Fibroblast of gingiva (primary cell): ENCODE results near the gene SEMA7A.

Experiments
- DNase-seq: peaks from one replicate; pipeline ENCODE4 v3.0.0-alpha.2; 2011; ENCODE audit warnings: low read depth

The SEMA7A gene

DNA sequence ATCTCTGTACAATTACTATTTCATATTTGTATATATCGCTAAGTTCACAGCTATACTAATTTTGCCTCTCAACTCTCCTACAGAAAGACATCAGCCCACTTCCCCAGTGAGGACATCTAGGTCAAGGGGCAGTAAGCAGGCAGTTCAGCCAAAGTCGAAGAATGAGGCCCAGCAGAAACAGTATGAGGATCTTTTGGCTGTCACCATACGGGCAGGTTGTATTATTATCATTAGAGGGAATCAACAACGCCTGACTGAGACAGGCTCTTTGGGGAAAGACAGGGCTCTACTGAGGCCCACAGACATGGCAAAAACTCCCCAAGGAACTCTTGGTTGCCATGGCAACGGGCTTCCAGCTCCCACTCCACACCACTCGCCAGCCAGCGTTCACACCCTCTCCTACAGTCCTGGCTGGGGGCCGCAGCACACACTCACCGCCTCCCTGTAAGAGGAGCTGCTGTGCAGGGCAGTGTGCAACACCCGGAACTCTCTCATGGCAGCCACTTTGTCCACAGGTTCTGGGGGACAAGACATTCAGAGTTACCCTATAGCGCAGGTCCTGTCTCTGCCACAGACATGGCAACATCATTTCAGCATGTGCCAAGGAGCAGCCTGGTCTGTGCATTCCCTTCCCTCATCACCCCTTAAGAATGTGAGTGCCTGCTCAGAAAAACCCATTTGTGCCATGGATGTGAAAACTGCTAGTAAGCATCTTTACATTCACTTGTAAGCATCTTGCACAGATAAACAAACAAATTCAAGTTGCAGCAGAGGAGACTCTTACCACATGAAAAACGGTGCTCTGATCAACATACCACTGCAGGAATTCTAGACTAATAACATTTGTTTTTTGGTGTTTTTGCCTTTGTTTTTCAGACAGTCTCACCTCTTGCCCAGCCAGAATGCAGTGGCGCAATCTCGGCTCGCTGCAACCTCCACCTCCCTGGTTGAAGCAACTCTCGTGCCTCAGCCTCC, 18.4 kb upstream of the SEMA7A start:
- no peak for DNase-seq

DNA sequence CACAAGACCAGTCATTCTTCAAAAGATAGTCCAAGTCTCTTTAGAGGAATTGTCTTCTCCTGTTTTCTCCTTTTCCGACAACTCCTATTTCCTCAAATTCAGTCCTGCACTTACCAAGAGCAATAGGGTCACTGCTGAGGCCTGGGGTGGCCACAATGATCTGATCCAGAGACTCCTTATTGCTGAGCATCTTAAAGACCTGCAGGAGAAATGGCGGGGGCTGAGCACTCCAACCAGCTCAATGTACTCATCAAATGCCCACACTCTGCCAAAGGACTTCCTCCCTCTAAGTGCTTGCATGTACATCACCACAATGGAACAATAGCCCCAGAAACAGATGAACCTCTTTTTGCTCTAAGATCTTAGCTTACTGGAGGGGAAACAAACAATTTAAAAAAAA, 17.6 kb upstream of the SEMA7A start:
- no peak for DNase-seq

DNA sequence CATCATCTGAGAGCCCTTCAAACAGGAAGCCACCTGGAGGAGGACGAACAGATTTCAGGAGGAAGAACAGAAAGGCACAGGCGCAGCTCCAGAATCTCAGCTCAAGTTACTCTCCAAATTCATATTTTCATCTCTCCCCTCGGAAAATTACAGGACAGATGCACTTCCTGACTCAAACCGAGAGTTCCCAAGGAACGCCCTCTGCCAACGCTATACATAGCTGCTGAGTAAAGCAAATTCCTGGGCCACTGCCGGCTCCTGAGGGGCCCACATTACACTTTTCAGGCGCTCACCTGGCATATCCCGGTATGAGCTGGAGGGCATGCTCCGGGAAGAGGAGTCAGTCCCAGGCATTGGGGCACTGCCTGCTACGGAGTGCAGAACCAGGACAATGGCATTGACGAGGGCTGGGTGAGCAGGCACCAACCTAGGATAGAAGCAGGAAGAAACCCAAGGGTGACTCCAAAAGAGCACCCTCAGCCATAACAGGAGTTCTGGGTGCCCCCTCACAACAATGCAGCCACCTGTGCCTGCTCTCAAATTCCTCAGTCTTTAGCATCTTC, 16.0 kb upstream of the SEMA7A start:
- DNase-seq, result no peak

DNA sequence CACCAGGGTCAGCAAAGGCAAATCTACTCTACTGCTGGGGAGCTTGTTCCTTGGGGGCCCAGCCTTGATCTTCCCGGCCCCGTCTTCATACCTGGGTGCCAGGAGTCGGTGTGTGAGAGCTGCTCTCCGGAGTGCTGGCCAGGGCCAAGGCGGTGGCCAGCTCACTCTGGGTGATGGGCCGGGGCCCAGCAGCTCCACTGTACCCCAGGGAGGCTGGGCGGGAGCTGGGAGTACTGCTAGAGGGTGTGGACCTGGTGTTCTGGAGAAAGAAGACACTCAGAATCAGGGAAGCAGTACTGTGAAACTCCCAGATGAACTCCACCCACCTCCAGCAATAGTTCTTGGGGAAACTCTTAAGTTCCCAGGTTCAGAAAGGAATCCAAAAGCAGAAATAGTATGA, 15.3 kb upstream of the SEMA7A start:
- DNase-seq, result no peak

DNA sequence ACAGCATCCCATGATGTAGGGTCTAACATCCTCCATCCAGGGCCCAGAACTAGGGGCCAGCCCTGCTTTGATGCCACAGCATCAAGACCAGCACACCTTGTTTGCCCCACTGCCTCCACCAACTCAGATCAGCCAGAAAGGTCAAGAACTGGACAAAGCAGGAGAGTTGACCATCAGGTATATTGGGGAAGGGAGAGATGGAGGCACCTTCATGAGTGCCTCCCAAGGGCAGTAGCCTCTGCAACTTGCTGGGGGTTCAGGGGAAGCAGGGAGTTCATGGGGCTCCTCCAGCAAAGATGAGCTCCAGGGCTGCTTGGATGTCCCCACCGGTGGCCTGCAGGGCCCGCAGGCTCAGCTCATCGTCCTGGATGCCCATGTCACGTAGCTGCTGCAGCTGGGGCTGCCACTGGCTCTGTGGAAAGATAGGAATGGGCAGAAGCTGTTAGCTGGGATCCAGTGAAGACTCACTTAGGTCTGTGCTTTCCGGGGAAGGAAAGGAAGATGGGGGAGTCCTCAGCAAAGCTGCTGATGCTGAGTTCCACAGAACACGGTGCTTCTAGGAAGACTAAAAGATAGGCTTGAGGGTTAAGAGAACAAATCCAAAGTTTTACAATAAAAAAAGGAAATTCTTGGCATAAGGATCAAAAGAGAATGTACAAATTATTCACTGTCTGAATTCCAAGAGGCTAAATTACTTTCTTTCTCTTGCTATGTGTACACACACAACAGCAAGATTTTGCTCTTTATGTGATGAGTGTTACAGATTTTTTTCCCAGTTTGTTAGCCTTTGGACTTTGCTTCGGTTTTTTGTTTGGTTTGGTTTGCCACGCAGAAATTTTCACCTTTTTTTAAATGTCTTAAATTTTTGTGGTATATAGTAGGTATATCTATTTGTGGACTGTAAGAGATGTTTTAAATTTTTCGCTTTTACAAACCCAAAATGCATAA, 12.3 kb upstream of the SEMA7A start:
- DNase-seq, result no peak

DNA sequence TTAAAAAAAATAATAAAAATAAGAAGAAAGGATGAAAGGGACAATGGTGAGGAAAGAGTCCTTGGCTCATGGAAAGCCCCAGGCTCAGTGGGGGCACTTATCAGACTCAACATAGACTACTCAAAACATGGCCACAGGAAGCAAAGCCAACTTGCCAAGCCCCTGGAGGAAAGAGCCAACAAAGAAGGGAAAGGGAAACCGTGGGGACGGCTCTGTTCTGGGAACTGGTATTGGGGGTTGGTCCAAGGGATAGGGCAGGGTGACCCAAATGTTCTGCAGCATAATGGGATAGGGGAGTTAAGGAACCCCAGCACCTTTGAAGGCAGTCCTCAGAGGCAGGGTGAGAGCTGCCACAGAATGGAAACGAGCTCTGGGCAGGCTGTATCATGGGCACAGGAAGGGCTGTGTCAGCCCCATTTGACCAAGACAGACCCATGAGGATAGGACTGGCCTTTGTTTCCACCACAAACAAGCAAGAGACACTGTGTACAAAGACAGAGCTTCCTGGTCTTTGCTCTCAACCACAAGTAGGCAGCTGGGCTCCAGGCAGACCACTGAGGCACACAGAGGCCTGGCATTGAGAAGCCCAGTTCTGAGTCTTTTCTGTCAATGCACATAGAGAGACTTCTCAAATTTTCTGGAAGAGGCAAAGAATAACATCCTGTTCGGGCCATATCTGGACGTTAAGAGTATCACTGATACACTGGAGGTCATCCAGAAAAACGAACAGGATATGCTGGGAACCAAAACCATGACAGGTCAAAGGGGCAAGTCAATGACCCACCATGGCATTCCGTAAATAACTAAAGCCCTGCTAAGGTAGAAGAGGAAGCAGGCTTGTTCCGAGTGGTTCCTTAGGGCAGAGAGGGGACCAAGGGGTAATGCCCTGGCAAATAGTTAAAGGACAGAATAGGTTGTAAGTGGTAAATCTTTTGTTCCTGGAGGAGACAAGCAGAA, 10.6 kb upstream of the SEMA7A start:
- no peak for DNase-seq

DNA sequence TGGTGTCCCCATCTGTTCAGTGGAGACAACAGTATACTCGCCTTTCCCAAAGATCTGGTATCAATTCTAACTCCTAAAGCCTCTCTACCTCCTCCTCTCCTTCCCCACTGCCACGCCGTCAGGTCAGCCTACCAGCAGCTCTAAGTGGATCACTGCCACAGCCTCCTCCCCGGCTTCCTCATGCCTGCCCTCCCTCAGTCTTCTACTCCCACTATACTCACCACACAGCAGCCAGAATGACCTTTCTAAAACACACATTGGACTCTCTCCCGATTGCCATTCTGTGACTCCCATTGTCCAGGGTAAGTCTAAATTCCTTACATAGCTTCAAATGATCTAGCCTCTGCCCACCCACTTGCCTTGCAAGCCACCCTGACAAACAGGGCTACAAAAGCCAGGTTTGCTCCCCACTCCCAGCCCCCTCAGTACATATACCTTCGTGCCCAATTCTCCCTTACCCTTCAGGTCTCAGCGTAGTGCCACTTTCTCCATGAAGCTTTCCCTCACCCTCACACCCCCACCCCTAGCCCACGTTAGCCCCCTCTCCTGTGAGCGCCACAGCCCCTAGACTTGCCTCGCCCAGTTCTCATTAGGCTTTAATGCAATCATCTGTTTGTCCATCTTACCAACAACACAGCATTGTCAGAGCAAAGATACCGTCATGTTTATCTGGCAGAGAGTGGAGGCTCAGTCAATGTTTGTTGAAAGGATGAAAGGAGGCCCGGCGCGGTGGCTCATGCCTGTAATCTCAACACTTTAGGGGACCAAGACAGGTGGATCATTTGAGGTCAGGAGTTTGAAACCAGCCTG, 9.5 kb upstream of the SEMA7A start:
- no peak for DNase-seq

DNA sequence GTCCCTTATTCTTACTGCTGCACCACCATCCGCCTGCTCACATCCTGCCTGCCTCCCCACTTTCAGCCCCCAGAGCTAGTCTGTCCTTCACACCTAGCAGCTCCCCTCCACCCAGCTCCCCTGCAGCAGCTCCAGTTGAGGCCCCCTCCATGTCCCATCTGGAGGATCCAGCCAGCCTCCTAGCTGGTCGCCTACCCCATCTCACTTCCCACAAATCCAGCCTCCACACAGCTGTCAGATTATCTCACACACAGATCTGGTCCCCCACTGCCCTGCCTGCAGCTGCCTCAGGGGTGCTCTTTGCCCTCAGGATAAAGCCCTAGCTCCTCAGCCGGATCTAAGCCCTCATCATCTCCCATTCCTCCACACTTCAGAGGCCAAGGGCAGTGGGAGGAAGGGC, 8.8 kb upstream of the SEMA7A start:
- DNase-seq, result no peak

DNA sequence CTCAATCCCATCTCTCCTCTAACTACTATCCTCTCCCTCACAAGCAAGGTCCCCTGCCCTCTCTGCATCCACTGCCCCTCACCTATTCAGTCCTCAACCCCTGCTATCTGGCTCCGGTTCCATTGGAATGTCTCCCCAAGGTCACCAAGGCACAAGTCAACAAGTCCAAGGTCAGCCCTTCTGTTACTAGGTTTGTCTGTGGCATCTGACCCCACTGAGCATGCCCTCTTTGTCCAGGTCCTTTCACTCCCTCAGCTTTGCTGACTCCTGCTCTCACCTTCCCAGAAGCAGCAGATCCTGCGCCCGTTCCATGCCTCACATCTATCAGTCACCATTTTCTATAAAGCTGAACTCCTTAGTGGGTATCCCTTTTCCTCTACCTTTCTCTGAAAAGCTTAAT, 8.3 kb upstream of the SEMA7A start:
- no peak for DNase-seq

DNA sequence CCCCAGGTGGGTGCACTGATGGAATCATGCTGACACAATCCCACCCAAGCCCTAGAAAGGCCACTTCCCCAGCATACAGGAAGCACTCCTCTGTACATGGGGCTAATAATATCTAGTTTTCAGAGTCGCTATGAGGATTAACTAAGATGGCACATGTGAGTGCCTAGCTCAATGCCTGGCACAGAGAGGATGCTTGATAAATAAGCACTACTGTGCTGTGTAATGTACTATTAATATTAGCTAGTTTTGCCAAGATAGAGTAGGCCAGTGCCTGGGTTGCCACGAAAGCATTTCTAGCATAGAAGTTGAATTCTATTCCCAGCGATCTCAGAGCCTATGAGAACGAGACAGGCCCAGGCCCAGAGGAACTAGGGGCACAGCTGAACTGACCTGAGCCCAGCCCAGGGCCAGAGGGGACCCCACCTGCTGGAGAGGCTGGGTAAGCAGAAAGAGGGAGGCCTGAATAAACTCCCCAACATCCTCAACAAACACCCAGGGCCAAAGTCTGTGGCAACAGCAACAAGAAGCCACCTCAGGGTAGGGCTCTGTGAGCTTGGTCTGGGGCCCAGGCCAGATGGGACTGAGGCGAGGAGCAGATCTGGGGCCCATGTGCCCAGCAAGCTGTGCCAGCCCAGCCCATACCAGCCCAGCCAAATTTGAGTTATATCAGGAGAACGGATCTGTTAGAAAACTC, 7.6 kb upstream of the SEMA7A start:
- no peak for DNase-seq

DNA sequence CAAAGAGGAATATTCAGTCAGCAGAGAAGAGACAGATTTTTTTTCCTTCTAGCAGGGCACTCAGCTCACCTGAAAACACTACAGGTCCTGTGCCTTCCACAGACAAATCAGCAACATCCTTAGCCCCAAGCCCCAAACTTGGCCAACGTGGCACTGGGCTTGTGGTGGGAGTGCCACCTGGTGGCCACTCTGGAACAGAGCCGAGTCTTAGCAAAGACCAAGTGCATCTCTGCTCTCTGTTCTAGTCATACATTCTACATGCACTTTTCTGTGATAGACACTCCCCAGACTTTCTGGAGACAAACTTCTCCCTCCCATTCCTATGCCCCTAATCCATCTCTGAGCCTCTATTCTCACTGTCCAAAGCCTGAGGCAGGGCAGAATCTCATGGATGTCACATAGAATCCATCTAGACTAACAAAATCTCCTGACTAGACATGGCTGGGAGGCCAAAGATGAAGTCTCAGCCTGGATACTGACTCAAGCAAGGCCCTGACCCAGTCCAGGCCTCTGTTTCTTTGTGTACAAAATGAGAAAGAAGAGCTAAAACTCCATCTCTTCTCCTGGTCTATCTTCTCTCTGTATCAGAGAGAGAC, 5.1 kb upstream of the SEMA7A start:
- peak; percentile 56 for DNase-seq

DNA sequence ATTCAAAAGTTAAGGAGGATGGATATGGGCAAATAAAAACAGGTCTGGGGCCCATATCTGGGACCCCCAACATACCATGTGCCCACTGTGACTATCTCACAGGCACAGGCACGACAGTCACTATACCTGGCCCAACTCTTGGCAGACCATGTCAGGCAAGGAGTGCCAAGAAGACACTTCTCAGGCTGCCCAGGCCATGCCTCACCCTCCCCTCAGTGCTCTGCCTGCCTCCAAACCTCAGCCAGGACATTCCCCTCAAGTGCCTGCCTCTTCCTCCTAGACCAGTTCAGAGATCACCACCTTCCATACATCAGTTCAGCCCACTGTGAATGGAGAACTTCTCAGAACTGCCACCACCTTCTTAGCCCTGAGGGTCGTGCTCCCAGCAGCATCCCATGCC, 4.4 kb upstream of the SEMA7A start:
- no peak for DNase-seq

DNA sequence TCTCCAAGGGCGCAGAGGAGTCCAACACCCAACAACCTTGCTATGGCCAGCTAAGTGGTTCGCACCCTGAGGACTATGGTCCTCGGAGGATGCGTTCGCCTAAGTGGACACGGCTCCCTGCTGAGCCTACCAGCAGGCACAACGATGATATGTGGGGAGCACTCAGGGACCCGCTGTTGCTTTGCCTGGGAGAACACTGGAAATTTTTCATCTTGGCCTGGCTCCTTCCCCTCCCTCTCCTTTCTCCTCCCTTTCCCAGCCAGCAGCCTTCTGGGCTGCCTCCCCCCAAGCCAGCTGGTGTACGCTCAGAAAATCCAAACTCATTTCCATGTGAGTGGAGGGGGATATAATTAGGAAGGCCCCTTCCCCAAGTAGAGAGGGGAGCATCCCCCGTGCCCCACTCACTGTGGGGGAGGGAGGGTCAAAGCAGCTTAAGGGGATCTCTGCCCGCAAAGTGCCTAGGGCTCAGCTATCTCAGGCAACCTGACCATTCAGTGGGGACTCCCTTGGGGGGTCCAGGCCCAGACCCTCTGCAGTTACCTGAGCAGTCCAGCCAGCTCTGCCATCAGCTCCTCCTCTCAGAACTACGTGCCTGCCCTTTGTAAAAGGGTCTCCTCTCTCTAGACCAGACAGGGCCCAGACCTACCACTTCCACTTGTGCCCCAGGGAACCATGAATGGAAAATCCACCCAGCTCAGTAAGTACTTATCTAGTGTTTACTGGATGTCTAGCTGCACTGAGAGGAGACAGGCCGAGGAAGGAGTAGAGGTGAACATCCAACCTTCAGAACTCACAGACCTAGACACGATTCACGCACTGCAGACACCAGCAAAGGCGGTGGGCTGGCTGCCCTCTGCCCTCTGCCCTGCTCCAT, 742 bp upstream of the SEMA7A start:
- DNase-seq, result no peak

DNA sequence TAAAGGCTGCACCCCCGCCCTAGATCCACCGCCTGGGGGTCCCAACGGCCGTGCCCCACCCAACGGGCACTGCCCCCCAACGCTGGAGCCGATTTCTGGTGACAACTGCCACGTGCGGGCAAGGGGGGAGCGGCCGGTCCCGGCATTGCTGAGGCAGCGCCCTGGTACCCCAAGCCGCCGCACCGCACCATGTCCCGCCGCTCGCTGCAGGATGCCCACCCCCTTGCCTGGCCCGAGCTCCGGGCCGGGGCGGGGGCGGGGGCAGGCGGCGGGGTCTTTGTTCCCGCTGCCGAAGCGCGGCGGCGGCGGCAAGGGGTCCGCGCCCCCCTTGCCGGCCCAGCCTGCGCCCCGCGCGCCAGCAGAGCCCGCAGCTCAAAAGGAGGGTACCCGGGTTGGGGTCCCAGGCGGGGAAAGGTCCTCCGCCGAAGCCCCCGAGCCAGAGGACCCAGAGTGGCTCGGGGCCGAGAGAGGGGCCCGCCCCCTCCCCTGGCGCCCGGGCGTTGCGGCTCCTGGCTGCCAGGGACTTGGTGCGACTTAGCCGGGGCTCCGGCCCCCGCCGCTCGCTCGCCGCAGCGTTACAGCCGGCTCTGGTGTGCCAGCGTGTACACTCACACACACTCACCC, 678 bp downstream of the SEMA7A start:
- no peak for DNase-seq

DNA sequence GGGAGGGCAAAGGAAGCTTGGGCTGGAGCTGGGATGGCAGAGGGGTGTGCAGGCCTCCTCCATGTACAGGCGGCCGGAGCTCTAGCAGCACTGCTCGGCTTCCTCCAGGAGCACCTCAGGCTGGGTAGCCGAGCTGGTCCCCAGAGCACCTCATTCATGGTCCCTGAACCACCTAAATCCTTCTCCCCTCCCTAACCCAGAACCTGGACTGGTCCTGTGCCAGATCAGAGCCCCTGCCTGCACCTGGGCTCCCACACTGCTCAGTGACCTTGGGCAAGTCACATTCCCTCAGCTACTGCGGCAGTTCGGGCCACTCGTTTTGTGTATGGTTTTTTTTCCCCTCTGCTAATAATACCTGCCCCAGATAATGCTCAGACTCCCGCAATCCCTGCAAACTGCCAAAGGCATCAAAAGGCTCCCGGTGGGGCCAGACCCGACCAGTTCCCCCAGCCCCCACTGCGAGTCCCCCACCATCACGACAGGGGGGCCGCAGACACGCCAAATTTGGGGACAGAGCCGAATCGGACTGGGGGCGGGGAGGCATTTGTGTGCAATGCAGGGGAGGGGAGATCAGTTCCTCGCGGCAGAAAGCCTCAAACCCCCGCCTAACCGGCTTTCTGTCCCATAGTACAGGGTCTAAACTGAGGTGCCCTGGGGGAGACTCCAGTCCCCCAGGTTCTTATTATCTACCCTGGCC, 1.3 kb downstream of the SEMA7A start:
- DNase-seq, result no peak

DNA sequence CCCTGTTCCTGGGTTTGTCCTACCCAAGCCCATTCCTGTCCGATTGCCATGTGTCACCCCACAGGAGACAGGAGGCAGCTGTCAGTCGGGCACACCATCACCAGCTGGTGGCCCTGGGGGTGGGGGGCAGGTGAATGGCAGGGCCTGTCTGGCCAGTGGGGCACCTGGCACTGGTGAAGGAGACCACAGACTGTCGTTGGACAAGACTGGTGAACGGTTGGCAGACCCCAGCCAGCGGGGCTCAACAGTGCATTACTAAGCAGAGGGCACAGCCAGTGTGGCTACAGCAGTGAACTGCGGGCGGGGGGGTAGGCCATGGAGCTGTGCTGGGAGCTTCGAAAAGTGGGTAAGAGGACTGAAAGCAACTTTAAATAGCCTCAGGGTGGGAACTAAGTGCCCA, 2.1 kb downstream of the SEMA7A start:
- no peak for DNase-seq

DNA sequence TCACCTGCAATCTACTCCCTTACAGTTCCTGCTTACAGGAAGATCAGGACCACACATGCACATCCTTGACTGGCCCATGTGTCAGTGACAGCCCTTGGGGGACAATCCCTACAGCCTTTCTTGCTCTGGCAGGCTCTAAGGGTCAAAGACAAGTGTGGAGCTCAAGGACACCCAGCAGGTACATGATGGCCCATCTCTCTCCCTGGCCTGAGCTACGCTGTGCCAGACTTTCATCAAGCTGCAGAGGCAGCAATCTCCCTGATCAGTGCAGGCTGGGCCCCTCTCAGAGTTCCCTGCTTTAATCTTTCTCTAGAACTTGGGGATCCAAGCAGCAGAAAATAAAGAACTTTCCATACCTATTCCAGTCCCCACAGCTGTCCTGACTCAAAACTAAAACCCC, 2.6 kb downstream of the SEMA7A start:
- DNase-seq, result no peak
